Ramos (cell line): ENCODE data around the gene LRP6.
"Not testable (repeated sequence)": the region's sequence is repeated elsewhere in the genome, so short reads cannot be mapped to it uniquely, and the experiment has no call there.

Source experiments
- in situ Hi-C: fragments of 300-500 bp; cut with MboI; formaldehyde crosslinking; loops from one replicate; pipeline ENCODE4 v1.14.3; 2022; ENCODE audit warnings: low sequenced_read_pairs; ENCODE audit not compliant: unreplicated experiment

The LRP6 gene

GRCh38 chr12:12190087-12190809 is 76.6 kb downstream of the LRP6 start:
- in situ Hi-C loops, result no loop called here

- in situ Hi-C loops, result no loop called here
Measured at GRCh38 chr12:12185414-12185813, 81.4 kb downstream of the LRP6 start.

DNA sequence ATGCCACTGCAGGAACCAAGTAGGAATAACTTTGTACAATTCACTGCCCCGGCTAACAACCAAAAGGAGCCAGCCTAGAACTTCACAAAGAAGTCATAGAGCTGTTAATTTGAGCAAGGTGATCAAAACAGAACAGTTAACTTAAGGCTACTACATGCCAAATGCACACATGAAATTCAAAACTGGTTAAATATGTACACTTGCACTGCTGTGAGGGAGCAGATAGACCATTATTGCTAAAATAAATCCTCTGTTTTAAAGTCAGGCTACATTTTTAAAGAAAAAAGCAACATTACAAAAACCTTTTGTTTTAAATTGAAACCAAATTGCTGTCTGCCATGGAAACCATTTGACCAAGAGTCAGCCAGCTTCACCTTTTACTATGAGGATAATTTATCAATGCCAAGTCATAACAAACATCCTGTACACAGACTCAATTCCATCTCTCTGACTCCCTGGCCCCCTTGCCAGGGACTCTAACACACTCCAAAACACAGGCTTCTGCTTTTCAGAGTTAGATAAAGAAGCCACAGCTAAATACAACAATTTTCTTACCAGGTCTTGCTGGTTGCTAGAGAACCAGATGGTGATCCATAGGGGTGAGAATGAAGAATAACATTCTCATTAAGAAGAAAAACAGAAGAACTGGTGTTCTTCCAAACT is 84.0 kb downstream of the LRP6 start:
- in situ Hi-C loops, result no loop called here

- in situ Hi-C loops, result no loop called here
Measured at GRCh38 chr12:12181511-12181910, 85.3 kb downstream of the LRP6 start.

GRCh38 chr12:12180575-12180974 is 86.3 kb downstream of the LRP6 start:
- in situ Hi-C loops, result no loop called here

DNA sequence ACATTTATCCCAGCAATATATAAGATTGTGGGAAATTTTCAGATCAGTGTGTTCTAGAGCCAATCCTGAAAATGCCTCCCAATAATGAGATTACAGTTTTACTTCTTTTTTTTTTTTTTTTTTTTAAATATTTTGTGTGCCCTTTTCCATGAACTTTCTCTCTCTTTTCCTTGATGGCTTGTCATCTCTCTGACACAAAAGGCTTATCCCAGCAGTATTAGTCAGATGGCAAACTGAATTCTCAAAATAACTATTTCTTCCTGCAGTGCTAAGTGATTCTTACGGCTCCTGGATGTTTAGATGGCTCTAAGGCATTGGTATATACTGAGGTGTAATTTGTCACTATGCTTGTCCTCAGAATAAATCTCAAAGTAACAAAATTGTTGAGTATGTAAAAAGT is 86.7 kb downstream of the LRP6 start:
- in situ Hi-C loops, result no loop called here

DNA sequence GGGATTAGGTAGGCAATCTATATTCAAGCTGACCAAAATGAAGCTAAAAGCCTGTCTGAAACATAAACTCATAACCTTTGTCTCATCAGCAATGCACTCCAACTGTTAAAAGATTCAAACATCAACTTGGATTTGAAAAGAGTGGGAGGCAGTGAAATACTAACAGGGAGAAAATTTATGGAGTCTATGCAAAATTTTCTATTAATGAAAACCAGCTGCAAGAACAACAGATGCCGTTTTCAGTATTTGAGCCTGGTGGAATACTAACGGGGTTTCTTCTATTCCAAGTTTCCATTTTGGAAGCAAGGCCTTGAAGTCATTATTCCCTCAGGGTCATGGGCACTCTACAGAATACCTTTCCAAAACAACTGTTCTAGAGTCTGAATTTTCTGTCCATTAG is 88.3 kb downstream of the LRP6 start:
- in situ Hi-C loops, result no loop called here

DNA sequence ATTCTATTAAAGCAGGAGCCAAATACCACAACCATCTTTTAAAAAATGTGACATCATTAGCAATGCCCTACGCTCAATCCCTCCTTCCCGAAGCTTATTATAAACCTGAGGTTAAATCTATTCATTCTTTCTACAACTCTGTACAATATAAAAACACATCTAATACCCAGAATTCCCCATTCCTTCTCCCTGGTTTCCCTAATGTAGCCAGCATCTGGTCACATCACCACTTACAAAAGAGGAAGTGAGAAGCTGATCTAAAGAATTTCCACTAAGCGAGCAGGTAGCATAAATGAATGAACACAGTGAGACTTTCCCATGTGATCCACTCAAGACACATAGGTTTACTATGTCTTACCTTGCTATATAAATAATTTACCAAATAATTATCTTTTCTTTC is 90.4 kb downstream of the LRP6 start:
- in situ Hi-C loops, result no loop called here

DNA sequence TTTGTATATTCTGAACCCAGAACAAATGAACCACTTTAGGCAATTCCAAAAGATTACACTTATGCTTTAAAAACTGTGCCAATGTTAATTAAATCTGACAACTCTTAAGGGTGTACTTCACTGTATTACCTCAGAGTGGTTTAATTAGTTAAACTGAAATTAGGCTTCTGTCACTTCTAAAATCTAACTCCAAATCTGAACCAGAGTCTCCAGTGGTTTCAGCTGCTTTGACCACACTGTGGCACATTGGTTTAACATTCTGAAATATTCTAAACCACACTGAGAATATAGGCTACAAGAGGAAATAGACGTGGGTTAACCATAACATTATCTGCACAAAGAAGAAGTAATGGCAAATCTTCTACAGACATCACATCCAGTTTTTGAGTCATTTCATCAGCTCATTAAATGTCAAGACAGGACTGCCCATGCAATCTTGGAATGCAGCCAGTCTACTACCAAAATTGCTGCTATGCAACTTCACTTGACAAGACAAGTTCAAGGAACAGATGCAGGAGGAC is 94.8 kb downstream of the LRP6 start:
- in situ Hi-C loops, result no loop called here

DNA sequence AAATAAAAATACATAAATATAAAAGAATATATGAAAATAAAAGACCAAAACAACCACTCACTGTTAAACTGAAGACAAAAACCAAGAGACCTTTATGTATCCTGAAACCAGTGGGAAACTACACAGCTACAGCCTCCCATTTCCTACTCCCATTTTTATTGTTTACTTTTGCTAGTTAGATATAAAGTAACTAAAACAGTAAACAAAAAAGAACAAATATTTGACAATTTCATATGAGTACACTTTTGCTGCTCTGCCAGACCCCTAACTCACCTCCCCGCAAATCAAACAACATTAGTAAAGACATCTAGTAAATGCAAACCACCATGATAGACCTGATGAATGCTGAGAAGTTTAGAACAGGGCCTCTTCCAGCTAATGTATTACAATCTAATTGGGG is 99.0 kb downstream of the LRP6 start:
- in situ Hi-C loops, result no loop called here

DNA sequence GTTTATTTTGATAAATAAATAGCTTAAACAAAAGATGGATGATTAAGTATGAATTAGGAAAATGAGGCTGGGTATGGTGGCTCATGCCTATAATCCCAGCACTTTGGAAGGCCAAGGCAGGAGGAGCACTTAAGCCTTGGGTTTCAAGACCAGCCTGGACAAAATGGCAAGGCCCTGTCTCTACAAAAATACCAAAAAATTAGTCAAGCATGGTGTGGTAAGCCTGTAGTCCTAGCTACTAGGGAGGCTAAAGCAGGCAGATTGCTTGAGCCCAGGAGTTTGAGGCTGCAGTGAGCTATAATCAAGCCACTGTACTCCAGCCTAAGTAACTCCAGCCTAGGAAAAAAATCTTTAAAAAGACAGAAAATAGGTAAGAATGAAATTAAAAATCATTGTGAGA is 100.1 kb downstream of the LRP6 start:
- in situ Hi-C loops, result no loop called here

- in situ Hi-C loops, result no loop called here
Measured at GRCh38 chr12:12159988-12160387, 106.9 kb downstream of the LRP6 start.

GRCh38 chr12:12158858-12159257 is 108.0 kb downstream of the LRP6 start:
- in situ Hi-C loops, result no loop called here

GRCh38 chr12:12157424-12157823 is 109.4 kb downstream of the LRP6 start:
- in situ Hi-C loops, result no loop called here

DNA sequence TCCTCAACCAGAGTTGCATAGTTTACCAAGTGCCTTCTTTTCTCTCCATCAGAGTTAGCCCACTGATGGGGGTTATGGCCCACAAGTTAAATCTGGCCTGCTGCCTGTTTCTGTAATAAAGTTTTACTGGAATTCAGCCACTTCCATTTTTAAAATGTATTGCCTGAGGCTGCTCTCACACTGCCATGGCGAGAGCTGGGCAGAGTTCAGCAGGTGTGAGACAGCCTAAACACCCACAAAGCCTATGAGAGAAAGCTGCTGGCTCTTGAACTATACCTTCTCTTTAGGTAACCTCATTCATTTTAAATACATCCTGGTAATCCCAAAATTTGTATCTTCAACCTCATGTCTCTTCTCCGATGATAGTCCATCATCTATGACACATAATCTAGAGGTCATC is 110.0 kb downstream of the LRP6 start:
- in situ Hi-C loops, result no loop called here

GRCh38 chr12:12156116-12156515 is 110.7 kb downstream of the LRP6 start:
- in situ Hi-C loops, result no loop called here

DNA sequence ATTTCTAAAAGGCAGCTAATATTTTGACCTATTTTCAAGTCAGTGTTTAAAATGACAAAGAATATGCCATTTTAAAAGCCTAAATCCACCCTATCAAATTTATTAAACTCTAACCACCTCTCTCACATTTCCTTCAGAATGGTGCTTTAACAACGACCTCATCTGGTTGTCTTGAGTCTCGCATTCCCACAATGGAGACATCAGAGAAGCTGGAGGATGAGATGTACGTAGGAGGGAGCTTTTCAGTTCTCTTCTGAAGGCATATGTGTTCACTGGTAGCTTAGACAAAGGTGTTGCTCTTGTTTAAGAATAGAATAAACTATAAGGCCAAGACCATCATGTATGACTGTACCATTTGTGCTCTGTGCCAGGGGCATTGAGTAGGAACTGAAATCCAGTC is 113.2 kb downstream of the LRP6 start:
- in situ Hi-C loops, result no loop called here

DNA sequence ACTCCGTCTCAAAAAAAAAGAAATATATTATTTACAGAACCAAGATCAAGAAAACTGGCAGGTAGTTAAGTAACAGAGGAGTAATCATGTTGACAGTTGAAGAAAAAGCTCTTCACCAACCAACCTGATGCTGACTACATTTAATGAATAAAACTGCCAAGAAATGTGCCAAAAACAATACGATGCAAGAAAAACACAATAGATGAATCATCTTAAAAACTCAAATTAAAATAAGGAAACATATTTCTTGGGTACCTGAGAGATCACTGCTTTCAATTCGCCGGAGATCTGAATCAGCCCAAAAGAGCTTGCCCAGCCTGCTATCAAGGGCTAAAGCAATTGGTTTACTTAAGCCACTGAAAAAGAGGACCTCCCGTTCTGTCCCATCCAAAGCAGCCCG is 119.7 kb downstream of the LRP6 start:
- in situ Hi-C loops, result no loop called here

DNA sequence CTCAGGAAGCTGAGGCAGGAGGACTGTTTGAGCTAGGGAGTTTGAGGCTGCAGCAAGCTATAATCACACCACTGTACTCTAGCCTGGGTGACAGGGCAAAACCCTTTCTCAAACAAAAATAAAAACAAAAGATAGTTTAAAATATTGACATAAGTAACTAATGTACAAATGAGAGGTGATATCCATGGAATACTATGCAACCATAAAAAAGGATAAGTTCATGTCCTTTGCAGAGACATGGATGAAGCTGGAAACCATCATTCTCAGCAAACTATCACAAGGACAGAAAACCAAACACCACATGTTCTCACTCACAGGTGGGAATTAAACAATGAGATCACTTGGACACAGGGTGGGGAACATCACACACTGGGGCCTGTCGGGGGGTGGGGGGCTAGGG is 122.3 kb downstream of the LRP6 start:
- in situ Hi-C loops, result not testable (repeated sequence)

- in situ Hi-C loops, result no loop called here
Measured at GRCh38 chr12:12141000-12141399, 125.8 kb downstream of the LRP6 start.

DNA sequence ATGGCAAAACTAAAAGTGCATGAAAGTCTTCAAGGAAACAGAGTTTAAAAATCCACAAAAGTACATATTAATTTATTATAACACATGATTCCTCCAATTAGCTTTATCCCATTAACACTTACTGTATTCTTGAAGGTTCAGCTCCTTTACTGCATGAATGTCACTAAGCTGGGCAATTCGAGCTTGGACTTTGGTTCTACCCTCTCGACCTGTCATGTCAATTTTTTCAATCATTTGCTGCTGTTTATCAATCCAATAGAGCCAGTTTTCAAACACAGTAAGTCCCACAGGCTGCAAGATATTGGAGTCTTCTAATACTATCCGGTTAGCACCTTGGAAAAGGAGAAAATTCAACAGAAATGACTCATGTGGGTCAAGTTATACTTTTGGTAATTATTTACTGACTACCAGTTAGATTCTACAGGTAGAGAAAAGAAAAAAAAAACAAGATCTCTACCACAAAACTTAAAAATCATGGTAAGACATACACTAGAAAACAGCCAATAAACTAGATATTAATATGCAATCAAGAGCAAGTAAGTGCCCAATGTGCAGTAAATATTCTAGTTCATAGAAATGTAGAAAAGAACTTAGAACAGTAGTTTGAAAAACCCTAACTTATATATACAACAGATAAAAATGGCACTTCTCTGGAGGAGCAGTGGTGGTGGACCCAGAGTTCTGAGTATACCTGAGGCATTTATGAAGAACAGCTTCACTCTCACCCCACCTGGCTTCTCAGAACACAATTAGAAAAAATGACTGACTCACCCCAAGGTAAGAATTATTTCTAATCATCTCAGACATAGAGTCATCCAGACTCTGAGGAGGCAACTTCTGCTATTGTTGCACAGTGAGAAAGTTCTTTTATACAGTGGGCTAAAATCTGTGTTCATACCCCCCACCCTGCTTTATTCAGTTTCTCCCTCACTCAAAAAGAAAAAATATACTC is 128.4 kb downstream of the LRP6 start:
- in situ Hi-C loops, result no loop called here
